ENCODE results near the gene PTGDR. TPM values are rescaled to one million over a fixed set of nuclear protein-coding genes. Genes with fewer than 3 reads are reported as not detected.

PTGDR gene
- total and polyA plus RNA-seq, 12 donors: 0.17 to 1.9 (median 0.47) TPM

GRCh38 chr14:52304248-52304904, 36.9 kb downstream of the PTGDR start:
- TF ChIP-seq CTCF (IDR thresholded peaks at IDR 0.05): no peak
- Histone ChIP-seq H3K27ac (no peak overlapping the region), H3K4me1 (peaks cover 0 to 25% (median 0%) of the 10 kb centered on the region in 9 donors), H3K9me3 (no peaks in the 10 kb centered on the region), H3K4me3 (no peak overlapping the region), H3K27me3 (peaks cover 0 to 8% (median 4%) of the 10 kb centered on the region in 7 donors), H3K36me3 (no peaks in the 10 kb centered on the region)
- DNase-seq (no peak), ATAC-seq (no peak)
- intact Hi-C loops (cut with DNase I): loop anchor here in 3 of 10 donors (5.0 kb wide), 1 partner anchor 168 kb away; no protein-coding TSS in a partner anchor
- 69 to 72% methylated on average over 4 of the region's 4 CpGs for WGBS, 2 donors

GRCh38 chr14:52305014-52305413, 37.5 kb downstream of the PTGDR start:
- peaks cover 0 to 19% (median 0%) of the 10 kb centered on the region in 9 donors for H3K4me1 ChIP-seq
- H3K27me3 ChIP-seq: peaks cover 0 to 11% (median 5%) of the 10 kb centered on the region in 7 donors
- WGBS, 2 donors: 90 to 95% methylated on average over 6 of the region's 6 CpGs
- ATAC-seq (no peak), DNase-seq (no peak)
- H3K9me3 ChIP-seq: no peaks in the 10 kb centered on the region
- H3K4me3 ChIP-seq: no peak overlapping the region
- H3K27ac ChIP-seq: no peak overlapping the region
- no peaks in the 10 kb centered on the region for H3K36me3 ChIP-seq
- no peak for TF ChIP-seq CTCF (IDR thresholded peaks at IDR 0.05)
- intact Hi-C loops (cut with DNase I): no loop called here

GRCh38 chr14:52307376-52307775, 39.9 kb downstream of the PTGDR start:
- H3K36me3 ChIP-seq: no peaks in the 10 kb centered on the region
- ATAC-seq: no peak
- H3K9me3 ChIP-seq: no peaks in the 10 kb centered on the region
- H3K27ac ChIP-seq: no peak overlapping the region
- H3K4me1 ChIP-seq: peaks cover 0 to 38% (median 0%) of the 10 kb centered on the region in 9 donors
- intact Hi-C loops (cut with DNase I): no loop called here
- 83 to 88% methylated on average over 4 of the region's 4 CpGs for WGBS, 2 donors
- peaks cover 0 to 19% (median 5%) of the 10 kb centered on the region in 7 donors for H3K27me3 ChIP-seq
- H3K4me3 ChIP-seq: no peak overlapping the region
- no peak for DNase-seq
- no peak for TF ChIP-seq CTCF (IDR thresholded peaks at IDR 0.05)

- no peak for TF ChIP-seq CTCF (IDR thresholded peaks at IDR 0.05)
- Histone ChIP-seq H3K4me3 (no peak overlapping the region), H3K27me3 (peaks cover 0 to 24% (median 9%) of the 10 kb centered on the region in 7 donors), H3K27ac (no peak overlapping the region), H3K9me3 (no peaks in the 10 kb centered on the region), H3K36me3 (no peaks in the 10 kb centered on the region), H3K4me1 (peaks cover 0 to 43% (median 0%) of the 10 kb centered on the region in 9 donors)
- intact Hi-C loops (cut with DNase I): no loop called here
- DNase-seq (no peak), ATAC-seq (no peak)
- 68 to 73% methylated on average over 2 of the region's 2 CpGs for WGBS, 2 donors
Observed at GRCh38 chr14:52307905-52308304, 40.4 kb downstream of the PTGDR start.
